Erythroblast (primary cell): ENCODE measurements around the gene GSTM2.

Experiments
- GATA1 ChIP-seq: IDR thresholded peaks from 2 replicates; pipeline ENCODE4 v1.6.1; 2011; ENCODE audit warnings: low read depth, mild to moderate bottlenecking, control low read depth, low read length, moderate library complexity
- POLR2A ChIP-seq: IDR thresholded peaks from 2 replicates; pipeline ENCODE4 v1.6.1; 2011; ENCODE audit warnings: mild to moderate bottlenecking, low read length

GRCh38 chr1:109657395-109657794, 10.5 kb upstream of the GSTM2 start:
- TF ChIP-seq POLR2A (no peak), GATA1 (no peak)
